Neutrophil (primary cell): ENCODE measurements around the gene BZW2.

Experiments
- H3K27ac ChIP-seq: fragments of 200-600 bp; sonication (generic); 2 replicates; pipeline ENCODE4 v1.5.1; 2016; ENCODE audit warnings: mild to moderate bottlenecking, moderate library complexity
- H3K27me3 ChIP-seq: fragments of 200-600 bp; sonication (generic); 2 replicates; pipeline ENCODE4 v1.6.0; 2016; ENCODE audit warnings: mild to moderate bottlenecking
- H3K36me3 ChIP-seq: fragments of 200-600 bp; sonication (generic); 2 replicates; pipeline ENCODE4 v1.5.1; 2017
- H3K4me1 ChIP-seq, 2 experiments: fragments of 200-600 bp in 1 of 2; sonication (generic) in 1 of 2; 1 replicate in 1 of 2; 2 replicates in 1 of 2; pipeline versions ENCODE4 v1.5.1 to v1.6.1; 2013 to 2016; ENCODE audit warnings: low read depth in 1 of 2, low read length in 1 of 2, mild to moderate bottlenecking in 1 of 2, moderate library complexity in 1 of 2; ENCODE audit not compliant: control insufficient read depth in 1 of 2, insufficient read depth in 1 of 2
- H3K4me3 ChIP-seq, 2 experiments: fragments of 200-600 bp in 1 of 2; sonication (generic) in 1 of 2; 1 replicate in 1 of 2; 2 replicates in 1 of 2; pipeline ENCODE4 v1.5.1; 2013 to 2016; ENCODE audit warnings: low read depth in 1 of 2, low read length in 1 of 2, mild to moderate bottlenecking in 1 of 2, moderate library complexity in 1 of 2
- H3K9me3 ChIP-seq: fragments of 200-600 bp; sonication (generic); 2 replicates; pipeline ENCODE4 v1.5.1; 2016
- CTCF ChIP-seq: fragments of 200-600 bp; sonication (generic); IDR thresholded peaks from 2 replicates; pipeline ENCODE4 v1.5.1; 2016; ENCODE audit warnings: antibody characterized with exemption

The BZW2 gene

GRCh38 chr7:16721541-16721940, 75.6 kb downstream of the BZW2 start:
- no peak overlapping the region for H3K27ac ChIP-seq
- H3K4me3 ChIP-seq: no peak overlapping the region
- no peaks in the 10 kb centered on the region for H3K9me3 ChIP-seq
- H3K4me1 ChIP-seq: no peaks in the 10 kb centered on the region
- TF ChIP-seq CTCF: no peak
- no peaks in the 10 kb centered on the region for H3K36me3 ChIP-seq
- no peaks in the 10 kb centered on the region for H3K27me3 ChIP-seq

- no peak overlapping the region for H3K4me3 ChIP-seq
- H3K27ac ChIP-seq: no peak overlapping the region
- H3K27me3 ChIP-seq: no peaks in the 10 kb centered on the region
- no peaks in the 10 kb centered on the region for H3K9me3 ChIP-seq
- no peaks in the 10 kb centered on the region for H3K36me3 ChIP-seq
- no peaks in the 10 kb centered on the region for H3K4me1 ChIP-seq
- TF ChIP-seq CTCF: no peak
Measured at GRCh38 chr7:16724344-16724743, 78.4 kb downstream of the BZW2 start.

- no peak for TF ChIP-seq CTCF
- Histone ChIP-seq H3K4me1 (no peaks in the 10 kb centered on the region), H3K27ac (no peak overlapping the region), H3K36me3 (no peaks in the 10 kb centered on the region), H3K4me3 (no peak overlapping the region), H3K9me3 (no peaks in the 10 kb centered on the region), H3K27me3 (no peaks in the 10 kb centered on the region)
Measured at GRCh38 chr7:16726189-16726588, 80.2 kb downstream of the BZW2 start.

GRCh38 chr7:16727736-16728135, 81.8 kb downstream of the BZW2 start:
- Histone ChIP-seq H3K9me3 (no peaks in the 10 kb centered on the region), H3K36me3 (no peaks in the 10 kb centered on the region), H3K4me3 (no peak overlapping the region), H3K4me1 (no peaks in the 10 kb centered on the region), H3K27ac (no peak overlapping the region), H3K27me3 (no peaks in the 10 kb centered on the region)
- no peak for TF ChIP-seq CTCF

- Histone ChIP-seq H3K27me3 (no peaks in the 10 kb centered on the region), H3K9me3 (no peaks in the 10 kb centered on the region), H3K27ac (no peak overlapping the region), H3K4me3 (no peak overlapping the region), H3K4me1 (no peaks in the 10 kb centered on the region), H3K36me3 (no peaks in the 10 kb centered on the region)
- TF ChIP-seq CTCF: no peak
Measured at GRCh38 chr7:16728811-16729210, 82.8 kb downstream of the BZW2 start.

- H3K9me3 ChIP-seq: no peaks in the 10 kb centered on the region
- no peak for TF ChIP-seq CTCF
- no peaks in the 10 kb centered on the region for H3K27me3 ChIP-seq
- H3K4me3 ChIP-seq: no peak overlapping the region
- no peak overlapping the region for H3K27ac ChIP-seq
- no peaks in the 10 kb centered on the region for H3K4me1 ChIP-seq
- H3K36me3 ChIP-seq: no peaks in the 10 kb centered on the region
Measured at GRCh38 chr7:16729541-16729940, 83.6 kb downstream of the BZW2 start.
